DND-41 (cell line): Measurements from ENCODE around the gene CACNB1.

Experiments used
- ATAC-seq: fragments of 200-7000 bp; cut with Tn5 transposase; 3 replicates; pipeline ENCODE4 v1.9.1; 2021; ENCODE audit warnings: low read depth; ENCODE audit not compliant: insufficient read depth
- DNase-seq: peaks from one replicate; pipeline ENCODE4 v3.0.0-alpha.2; 2020
- H2AFZ ChIP-seq: 2 replicates; pipeline ENCODE4 v1.6.0; 2012; ENCODE audit warnings: low read depth, low read length
- H3K27ac ChIP-seq: 2 replicates; pipeline ENCODE4 v1.5.1; 2012; ENCODE audit warnings: low read length, inconsistent platforms
- H3K27me3 ChIP-seq: fragments of 200-600 bp; sonication (generic); 2 replicates; pipeline ENCODE4 v1.6.0; 2012; ENCODE audit warnings: low read length, mild to moderate bottlenecking, inconsistent platforms; ENCODE audit not compliant: insufficient read depth, poor library complexity
- H3K36me3 ChIP-seq: 2 replicates; pipeline ENCODE4 v1.5.1; 2012; ENCODE audit warnings: low read length, inconsistent platforms; ENCODE audit not compliant: insufficient read depth
- H3K4me1 ChIP-seq: 2 replicates; pipeline ENCODE4 v1.5.1; 2012; ENCODE audit warnings: mild to moderate bottlenecking, low read length; ENCODE audit not compliant: insufficient read depth
- H3K4me2 ChIP-seq: 2 replicates; pipeline ENCODE4 v1.6.0; 2012; ENCODE audit warnings: mild to moderate bottlenecking, moderate library complexity, low read length, inconsistent platforms; ENCODE audit not compliant: insufficient read depth
- H3K4me3 ChIP-seq, 2 experiments: fragments of 200-600 bp in 1 of 2; shearing (Covaris generic) in 1 of 2; 2 replicates each; pipeline ENCODE4 v1.5.1; 2012 to 2016; ENCODE audit warnings: inconsistent platforms in 2 of 2, low read length in 2 of 2, mild to moderate bottlenecking in 2 of 2, low read depth in 1 of 2, moderate library complexity in 1 of 2
- H3K79me2 ChIP-seq: 2 replicates; pipeline ENCODE4 v1.6.0; 2012; ENCODE audit warnings: low read length, inconsistent platforms; ENCODE audit not compliant: insufficient read depth
- H3K9ac ChIP-seq: 2 replicates; pipeline ENCODE4 v1.6.0; 2012; ENCODE audit warnings: low read depth, mild to moderate bottlenecking, inconsistent platforms, low read length, moderate library complexity
- H3K9me3 ChIP-seq: 2 replicates; pipeline ENCODE4 v1.5.1; 2012; ENCODE audit warnings: low read length, moderate library complexity, mild to moderate bottlenecking, inconsistent platforms; ENCODE audit not compliant: insufficient read depth, severe bottlenecking
- H4K20me1 ChIP-seq: 2 replicates; pipeline ENCODE4 v1.6.0; 2012; ENCODE audit warnings: low read length; ENCODE audit not compliant: insufficient read depth
- EZH2 ChIP-seq: IDR thresholded peaks from 3 replicates; pipeline ENCODE4 v1.6.1; 2012; ENCODE audit warnings: borderline replicate concordance, low read depth, mild to moderate bottlenecking, moderate library complexity, low read length, inconsistent platforms; ENCODE audit not compliant: severe bottlenecking
- TF ChIP-seq, protein P1 (sequence below): IDR thresholded peaks from 2 replicates; pipeline ENCODE4 v1.5.1; 2012; ENCODE audit warnings: borderline replicate concordance, low read length, moderate library complexity, mild to moderate bottlenecking; ENCODE audit not compliant: poor library complexity, severe bottlenecking; ENCODE audit errors: extremely low read depth

Gene CACNB1

DNA sequence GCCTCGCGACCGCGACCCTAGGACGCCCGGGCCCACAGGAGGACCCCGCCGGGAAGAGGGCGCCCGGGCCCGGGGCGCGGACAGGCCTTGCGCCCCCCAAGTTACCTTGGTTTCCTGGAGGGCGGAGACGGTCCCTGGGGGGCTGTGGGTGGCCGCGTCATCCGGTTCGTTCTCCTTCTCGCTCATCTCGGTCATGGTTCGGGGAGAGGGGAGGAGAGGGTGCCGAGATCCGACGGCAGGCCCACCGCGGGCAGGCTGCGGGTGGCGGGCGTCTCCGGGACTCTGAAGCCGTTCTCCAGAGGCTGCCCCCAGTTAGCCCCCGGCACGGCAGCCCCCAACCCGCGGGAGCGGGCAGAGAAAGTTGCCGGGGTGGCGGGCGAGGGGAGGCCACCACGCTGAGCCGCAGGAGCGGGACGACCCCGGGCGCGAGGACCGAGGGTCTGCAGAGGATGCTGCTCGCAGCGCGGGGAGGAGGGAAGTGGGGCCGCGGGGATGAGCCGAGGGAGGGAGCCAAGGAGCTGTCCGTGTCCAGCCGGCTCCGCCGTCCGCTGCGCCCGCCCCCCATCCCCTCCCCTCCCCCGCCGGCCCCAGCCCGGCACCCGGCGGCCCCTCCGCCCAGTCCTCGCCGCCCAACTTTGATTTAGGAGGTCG, 28.0 kb upstream of the CACNB1 start, which contains the start of gene STAC2:
STAC2 (minus strand) TSS at position 638 of the 651 bp plus-strand sequence; CDS start at position 195, 443 bp downstream.
- Histone ChIP-seq H3K9ac (no peak within 1 kb of the TSS), H3K9me3 (no peaks in the 10 kb centered on the region), H3K27ac (no peak within 1 kb of the TSS), H3K4me2 (no peak within 1 kb of the TSS), H4K20me1 (0 out of 2 replicates have a peak, but pooled peaks cover 6% of the 10 kb centered on the region), H2AFZ (no peak within 1 kb of the TSS), H3K36me3 (no peaks in the 10 kb centered on the region), H3K27me3 (no peaks in the 10 kb centered on the region), H3K4me1 (no peaks in the 10 kb centered on the region), H3K79me2 (no peaks in the 10 kb centered on the region), H3K4me3 (no peak within 1 kb of the TSS)
- ATAC-seq (no peak), DNase-seq (no peak)
- no peak for TF ChIP-seq EZH2
- TF ChIP-seq, protein P1, sequence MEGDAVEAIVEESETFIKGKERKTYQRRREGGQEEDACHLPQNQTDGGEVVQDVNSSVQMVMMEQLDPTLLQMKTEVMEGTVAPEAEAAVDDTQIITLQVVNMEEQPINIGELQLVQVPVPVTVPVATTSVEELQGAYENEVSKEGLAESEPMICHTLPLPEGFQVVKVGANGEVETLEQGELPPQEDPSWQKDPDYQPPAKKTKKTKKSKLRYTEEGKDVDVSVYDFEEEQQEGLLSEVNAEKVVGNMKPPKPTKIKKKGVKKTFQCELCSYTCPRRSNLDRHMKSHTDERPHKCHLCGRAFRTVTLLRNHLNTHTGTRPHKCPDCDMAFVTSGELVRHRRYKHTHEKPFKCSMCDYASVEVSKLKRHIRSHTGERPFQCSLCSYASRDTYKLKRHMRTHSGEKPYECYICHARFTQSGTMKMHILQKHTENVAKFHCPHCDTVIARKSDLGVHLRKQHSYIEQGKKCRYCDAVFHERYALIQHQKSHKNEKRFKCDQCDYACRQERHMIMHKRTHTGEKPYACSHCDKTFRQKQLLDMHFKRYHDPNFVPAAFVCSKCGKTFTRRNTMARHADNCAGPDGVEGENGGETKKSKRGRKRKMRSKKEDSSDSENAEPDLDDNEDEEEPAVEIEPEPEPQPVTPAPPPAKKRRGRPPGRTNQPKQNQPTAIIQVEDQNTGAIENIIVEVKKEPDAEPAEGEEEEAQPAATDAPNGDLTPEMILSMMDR = no peak

DNA sequence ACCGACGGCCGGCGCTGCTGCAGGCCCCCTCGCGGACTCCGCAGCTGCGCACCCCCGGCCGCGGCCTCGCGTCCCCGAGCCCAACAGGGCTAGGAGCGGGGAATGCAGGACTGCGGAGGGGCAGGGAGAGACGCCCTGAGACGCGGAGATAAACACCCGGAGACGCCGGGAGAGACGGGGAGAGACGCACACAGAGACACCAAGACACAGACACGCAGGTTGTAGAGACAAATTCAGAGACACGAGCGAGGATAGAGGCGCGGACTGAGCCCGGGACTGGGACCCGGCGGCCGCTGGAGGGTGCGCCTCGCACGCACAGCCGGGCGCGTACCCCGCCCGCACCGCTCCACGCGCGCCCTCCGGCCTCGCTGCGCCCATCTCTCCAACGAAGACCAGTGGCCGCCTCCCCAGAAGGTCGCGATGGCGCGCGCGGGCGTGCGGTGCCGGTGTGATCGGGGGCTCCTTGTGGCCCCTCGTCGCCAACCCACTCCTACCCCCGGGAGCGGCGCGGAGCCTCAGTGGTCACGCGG, 27.4 kb upstream of the CACNB1 start:
- DNase-seq (no peak), ATAC-seq (no peak)
- Histone ChIP-seq H3K27me3 (no peaks in the 10 kb centered on the region), H3K4me3 (no peak overlapping the region), H3K9ac (no peak overlapping the region), H3K9me3 (no peaks in the 10 kb centered on the region), H3K36me3 (no peaks in the 10 kb centered on the region), H2AFZ (no peak overlapping the region), H3K27ac (no peak overlapping the region), H3K79me2 (no peaks in the 10 kb centered on the region), H3K4me1 (no peaks in the 10 kb centered on the region), H3K4me2 (no peak overlapping the region), H4K20me1 (0 out of 2 replicates have a peak, but pooled peaks cover 6% of the 10 kb centered on the region)
- TF ChIP-seq EZH2 = no peak
- TF ChIP-seq, protein P1 = no peak

GRCh38 chr17:39223907-39224777, 26.7 kb upstream of the CACNB1 start:
- H3K27ac ChIP-seq = no peak overlapping the region
- TF ChIP-seq, protein P1 = no peak
- no peak for TF ChIP-seq EZH2
- DNase-seq (no peak), ATAC-seq (no peak)
- 0 out of 2 replicates have a peak, but pooled peaks cover 6% of the 10 kb centered on the region for H4K20me1 ChIP-seq
- no peaks in the 10 kb centered on the region for H3K9me3 ChIP-seq
- no peaks in the 10 kb centered on the region for H3K4me1 ChIP-seq
- H3K4me2 ChIP-seq = no peak overlapping the region
- no peaks in the 10 kb centered on the region for H3K79me2 ChIP-seq
- H3K4me3 ChIP-seq = no peak overlapping the region
- H3K9ac ChIP-seq = no peak overlapping the region
- no peaks in the 10 kb centered on the region for H3K36me3 ChIP-seq
- H3K27me3 ChIP-seq = no peaks in the 10 kb centered on the region
- H2AFZ ChIP-seq = no peak overlapping the region
